Breast epithelium (tissue), 3 donors: Measurements from ENCODE around the gene TRERF1.

ENCODE experiments used
- POLR2A ChIP-seq: fragments of 450-650 bp; IDR thresholded peaks from one replicate; pipeline ENCODE4 v1.6.1; 2016; ENCODE audit warnings: antibody characterized with exemption, mild to moderate bottlenecking, moderate library complexity
- TF ChIP-seq, protein P1 (sequence below), 3 donors: fragments of 450-650 bp; IDR thresholded peaks; one replicate each; pipeline ENCODE4 v1.5.1; 2016 to 2017; ENCODE audit warnings: antibody characterized with exemption in 3 of 3, mild to moderate bottlenecking in 3 of 3, moderate library complexity in 3 of 3

DNA sequence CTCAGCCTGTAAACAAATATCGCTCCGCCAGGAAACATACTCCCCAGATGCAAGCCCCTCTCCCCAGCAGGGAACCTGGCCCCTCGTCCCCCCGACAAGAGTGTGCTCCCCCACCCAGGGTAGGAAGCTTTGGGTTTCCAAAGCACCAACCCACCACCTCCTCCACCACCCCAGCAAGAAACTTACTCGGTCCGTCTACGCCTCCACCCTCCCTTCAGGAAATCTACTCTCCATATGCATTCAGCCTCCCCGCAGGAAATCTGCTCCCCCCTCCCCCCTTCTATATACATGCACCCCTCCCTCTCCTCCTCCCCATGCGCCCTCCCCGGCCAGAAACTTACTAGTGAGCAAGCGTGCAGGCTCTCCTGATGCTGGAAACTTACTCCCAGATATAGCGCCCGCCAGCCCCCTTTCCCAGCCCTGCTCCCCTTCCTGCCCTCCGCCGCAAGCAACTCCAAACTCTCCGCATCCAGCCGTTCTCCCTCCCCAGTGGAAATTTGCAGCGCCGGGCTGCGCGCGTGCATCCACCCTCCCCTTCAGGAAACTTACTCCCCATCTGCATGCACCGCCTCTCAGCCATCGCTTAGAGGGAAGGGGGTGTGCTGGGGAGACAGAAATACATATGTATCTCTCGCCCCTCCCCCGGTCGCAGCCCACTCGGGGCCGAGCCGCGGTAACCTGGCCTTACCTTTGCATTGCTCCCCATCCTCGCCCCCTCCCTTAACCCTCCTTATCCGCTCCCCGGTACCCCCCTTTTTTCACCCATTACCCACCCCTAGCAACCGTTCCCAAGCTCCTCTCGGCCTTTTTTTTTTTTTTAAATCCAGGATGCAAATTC, at the start of gene TRERF1:
- TF ChIP-seq, protein P1, sequence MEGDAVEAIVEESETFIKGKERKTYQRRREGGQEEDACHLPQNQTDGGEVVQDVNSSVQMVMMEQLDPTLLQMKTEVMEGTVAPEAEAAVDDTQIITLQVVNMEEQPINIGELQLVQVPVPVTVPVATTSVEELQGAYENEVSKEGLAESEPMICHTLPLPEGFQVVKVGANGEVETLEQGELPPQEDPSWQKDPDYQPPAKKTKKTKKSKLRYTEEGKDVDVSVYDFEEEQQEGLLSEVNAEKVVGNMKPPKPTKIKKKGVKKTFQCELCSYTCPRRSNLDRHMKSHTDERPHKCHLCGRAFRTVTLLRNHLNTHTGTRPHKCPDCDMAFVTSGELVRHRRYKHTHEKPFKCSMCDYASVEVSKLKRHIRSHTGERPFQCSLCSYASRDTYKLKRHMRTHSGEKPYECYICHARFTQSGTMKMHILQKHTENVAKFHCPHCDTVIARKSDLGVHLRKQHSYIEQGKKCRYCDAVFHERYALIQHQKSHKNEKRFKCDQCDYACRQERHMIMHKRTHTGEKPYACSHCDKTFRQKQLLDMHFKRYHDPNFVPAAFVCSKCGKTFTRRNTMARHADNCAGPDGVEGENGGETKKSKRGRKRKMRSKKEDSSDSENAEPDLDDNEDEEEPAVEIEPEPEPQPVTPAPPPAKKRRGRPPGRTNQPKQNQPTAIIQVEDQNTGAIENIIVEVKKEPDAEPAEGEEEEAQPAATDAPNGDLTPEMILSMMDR (IDR thresholded peaks at IDR 0.05), result no peak
- no peak for TF ChIP-seq POLR2A
